ENCODE measurements around the gene ABLIM1. TPM values are rescaled to one million over a fixed set of nuclear protein-coding genes. Genes with fewer than 3 reads are reported as not detected.

ABLIM1 gene
- total RNA-seq, 3 donors from 2014 or later (not counting 1 experiment from before 2014, with no cell fraction given): 71.9 to 118 (median 73.5) TPM

GRCh38 chr10:114575417-114576131 lies 82.5 kb downstream of the ABLIM1 start:
- Mint-ChIP-seq H3K36me3 (no peaks in the 10 kb centered on the region), H3K27ac (no peak overlapping the region), H3K4me1 (no peaks in the 10 kb centered on the region), H3K4me3 (no peak overlapping the region), H3K9me3 (no peaks in the 10 kb centered on the region), H3K27me3 (ENCODE audit: low read depth in 2 of 2) (peaks cover 0 to 2% of the 10 kb centered on the region in 2 donors)
- no peak overlapping the region for H3K4me3 ChIP-seq (ENCODE audit: low read length)
- no peaks in the 10 kb centered on the region for H3K36me3 ChIP-seq (ENCODE audit: control insufficient read depth, insufficient read depth, low read length)
- DNase-seq (no peak), ATAC-seq (no peak)
- no peak overlapping the region for H3K27ac ChIP-seq (ENCODE audit: low read length)
- 93% methylated on average over 8 of the region's 9 CpGs for WGBS (ENCODE audit: insufficient coverage)
- no peaks in the 10 kb centered on the region for H3K4me1 ChIP-seq (ENCODE audit: control insufficient read depth, insufficient read depth, low read length)
- TF ChIP-seq, protein P1, sequence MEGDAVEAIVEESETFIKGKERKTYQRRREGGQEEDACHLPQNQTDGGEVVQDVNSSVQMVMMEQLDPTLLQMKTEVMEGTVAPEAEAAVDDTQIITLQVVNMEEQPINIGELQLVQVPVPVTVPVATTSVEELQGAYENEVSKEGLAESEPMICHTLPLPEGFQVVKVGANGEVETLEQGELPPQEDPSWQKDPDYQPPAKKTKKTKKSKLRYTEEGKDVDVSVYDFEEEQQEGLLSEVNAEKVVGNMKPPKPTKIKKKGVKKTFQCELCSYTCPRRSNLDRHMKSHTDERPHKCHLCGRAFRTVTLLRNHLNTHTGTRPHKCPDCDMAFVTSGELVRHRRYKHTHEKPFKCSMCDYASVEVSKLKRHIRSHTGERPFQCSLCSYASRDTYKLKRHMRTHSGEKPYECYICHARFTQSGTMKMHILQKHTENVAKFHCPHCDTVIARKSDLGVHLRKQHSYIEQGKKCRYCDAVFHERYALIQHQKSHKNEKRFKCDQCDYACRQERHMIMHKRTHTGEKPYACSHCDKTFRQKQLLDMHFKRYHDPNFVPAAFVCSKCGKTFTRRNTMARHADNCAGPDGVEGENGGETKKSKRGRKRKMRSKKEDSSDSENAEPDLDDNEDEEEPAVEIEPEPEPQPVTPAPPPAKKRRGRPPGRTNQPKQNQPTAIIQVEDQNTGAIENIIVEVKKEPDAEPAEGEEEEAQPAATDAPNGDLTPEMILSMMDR (IDR thresholded peaks at IDR 0.05): no peak
- H3K9me3 ChIP-seq (ENCODE audit: control insufficient read depth, insufficient read depth, low read length): no peaks in the 10 kb centered on the region
- intact Hi-C loops (cut with micrococcal nuclease): no loop called here
- H3K27me3 ChIP-seq (ENCODE audit: control insufficient read depth, insufficient read depth, low read length): no peaks in the 10 kb centered on the region

GRCh38 chr10:114573330-114574045 lies 84.6 kb downstream of the ABLIM1 start:
- TF ChIP-seq, protein P1 (IDR thresholded peaks at IDR 0.05): no peak
- H3K36me3 Mint-ChIP-seq: no peaks in the 10 kb centered on the region
- 94% methylated on average over 5 of the region's 6 CpGs for WGBS (ENCODE audit: insufficient coverage)
- H3K9me3 Mint-ChIP-seq: no peaks in the 10 kb centered on the region
- Histone ChIP-seq H3K27me3 (ENCODE audit: control insufficient read depth, insufficient read depth, low read length) (no peaks in the 10 kb centered on the region), H3K4me1 (ENCODE audit: control insufficient read depth, insufficient read depth, low read length) (no peaks in the 10 kb centered on the region), H3K9me3 (ENCODE audit: control insufficient read depth, insufficient read depth, low read length) (no peaks in the 10 kb centered on the region), H3K4me3 (ENCODE audit: low read length) (no peak overlapping the region), H3K27ac (ENCODE audit: low read length) (no peak overlapping the region), H3K36me3 (ENCODE audit: control insufficient read depth, insufficient read depth, low read length) (no peaks in the 10 kb centered on the region)
- ATAC-seq: no peak
- H3K4me1 Mint-ChIP-seq: no peaks in the 10 kb centered on the region
- intact Hi-C loops (cut with micrococcal nuclease): no loop called here
- no peak overlapping the region for H3K4me3 Mint-ChIP-seq
- no peaks in the 10 kb centered on the region for H3K27me3 Mint-ChIP-seq (ENCODE audit: low read depth in 2 of 2)
- no peak for DNase-seq
- H3K27ac Mint-ChIP-seq: no peak overlapping the region

DNA sequence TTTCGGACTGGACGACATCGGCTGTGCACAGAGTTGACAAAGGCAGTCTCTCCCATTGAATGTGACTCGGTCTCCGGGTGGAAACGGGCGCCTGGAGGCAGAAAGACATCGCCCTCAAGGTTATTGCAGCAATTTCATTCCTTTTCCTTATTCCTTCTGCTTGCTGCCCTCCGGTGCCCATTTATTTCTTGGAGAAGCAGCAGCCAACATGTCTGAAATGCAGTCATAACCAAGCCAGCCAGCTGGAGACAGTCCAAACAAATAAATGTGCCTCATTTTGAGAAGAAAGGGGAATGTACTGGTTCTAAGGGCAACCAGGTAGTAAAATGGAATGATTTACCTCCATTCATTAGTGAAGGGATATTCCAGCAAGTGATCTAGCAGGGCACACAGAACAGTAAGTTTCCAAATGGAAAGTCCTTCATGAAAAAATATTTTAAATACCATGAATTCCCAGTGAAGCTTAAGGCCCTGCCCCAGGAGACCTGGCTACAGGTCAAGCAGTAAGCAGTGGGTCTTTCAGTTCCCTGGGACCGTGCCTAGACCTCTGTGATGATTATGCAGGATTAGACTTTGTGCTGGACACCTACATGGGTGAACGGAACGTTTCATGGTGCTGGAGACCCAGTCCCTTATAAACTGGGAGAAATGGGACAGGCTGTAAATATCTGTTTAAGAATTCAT lies 86.6 kb downstream of the ABLIM1 start:
- Mint-ChIP-seq H3K4me3 (no peak overlapping the region), H3K27me3 (ENCODE audit: low read depth in 2 of 2) (no peaks in the 10 kb centered on the region), H3K4me1 (no peaks in the 10 kb centered on the region), H3K9me3 (no peaks in the 10 kb centered on the region), H3K27ac (no peak overlapping the region), H3K36me3 (no peaks in the 10 kb centered on the region)
- Histone ChIP-seq H3K4me1 (ENCODE audit: control insufficient read depth, insufficient read depth, low read length) (no peaks in the 10 kb centered on the region), H3K36me3 (ENCODE audit: control insufficient read depth, insufficient read depth, low read length) (no peaks in the 10 kb centered on the region), H3K4me3 (ENCODE audit: low read length) (no peak overlapping the region), H3K27ac (ENCODE audit: low read length) (no peak overlapping the region), H3K27me3 (ENCODE audit: control insufficient read depth, insufficient read depth, low read length) (no peaks in the 10 kb centered on the region), H3K9me3 (ENCODE audit: control insufficient read depth, insufficient read depth, low read length) (no peaks in the 10 kb centered on the region)
- WGBS (ENCODE audit: insufficient coverage): 94% methylated on average over 12 of the region's 12 CpGs
- DNase-seq (no peak), ATAC-seq (no peak)
- intact Hi-C loops (cut with micrococcal nuclease): no loop called here
- TF ChIP-seq, protein P1 (IDR thresholded peaks at IDR 0.05): no peak

Measured in natural killer cell (primary cell).